ENCODE results near the gene ADAT3. TPM values are rescaled to one million over a fixed set of nuclear protein-coding genes. Genes with fewer than 3 reads are reported as not detected.

The ADAT3 gene
- total RNA-seq, 2 experiments from 2014 or later, result 7.9 to 16.4 TPM

GRCh38 chr19:1953441-1954094 lies 48.4 kb downstream of the ADAT3 start:
- Histone ChIP-seq H3K9me3 (ENCODE audit: low read length) (no peaks in the 10 kb centered on the region), H3K9me2 (ENCODE audit: insufficient read depth, low read length) (no peaks in the 10 kb centered on the region), H3K4me3 (ENCODE audit: low read depth, low read length, poor library complexity, severe bottlenecking) (no peak overlapping the region), H3K27ac (ENCODE audit: low read depth, low read length, poor library complexity, severe bottlenecking) (no peak overlapping the region), H3K4me1 (ENCODE audit: insufficient read depth, low read length, poor library complexity, severe bottlenecking) (no peaks in the 10 kb centered on the region), H3K79me2 (ENCODE audit: insufficient read depth, low read depth, low read length) (peaks cover 18% of the 10 kb centered on the region; the same call in 1 of the 2 replicates), H4K20me1 (ENCODE audit: insufficient read depth, low read length) (no peaks in the 10 kb centered on the region), H2AFZ (ENCODE audit: low read length) (no peak overlapping the region), H3K4me2 (ENCODE audit: low read length) (no peak overlapping the region), H3K36me3 (ENCODE audit: insufficient read depth, low read length) (peaks cover 35% of the 10 kb centered on the region)
- BruUV-seq (replicated peaks), result no TSS peak
- intact Hi-C loops (cut with micrococcal nuclease; ENCODE audit: unreplicated experiment), result no loop called here
- TF ChIP-seq EZH2phosphoT487 (IDR thresholded peaks at IDR 0.05; ENCODE audit: borderline replicate concordance, low read depth, low read length), result no peak
- no peak for DNase-seq (ENCODE audit: low spot score)
- CTCF ChIA-PET (ENCODE audit: unreplicated experiment), result no interaction called here
- POLR2A ChIA-PET, result no interaction called here

GRCh38 chr19:1954532-1954933 lies 49.3 kb downstream of the ADAT3 start:
- no TSS peak for BruUV-seq (replicated peaks)
- peaks cover 29% of the 10 kb centered on the region for H3K36me3 ChIP-seq (ENCODE audit: insufficient read depth, low read length)
- no peaks in the 10 kb centered on the region for H3K4me1 ChIP-seq (ENCODE audit: insufficient read depth, low read length, poor library complexity, severe bottlenecking)
- TF ChIP-seq EZH2phosphoT487 (IDR thresholded peaks at IDR 0.05; ENCODE audit: borderline replicate concordance, low read depth, low read length), result no peak
- TF ChIP-seq CTCF (conservative IDR thresholded peaks at IDR 0.05; ENCODE audit: low read length), result no peak
- H2AFZ ChIP-seq (ENCODE audit: low read length), result no peak overlapping the region
- H3K9me3 ChIP-seq (ENCODE audit: low read length), result no peaks in the 10 kb centered on the region
- POLR2A ChIA-PET, result no interaction called here
- no peak overlapping the region for H3K27ac ChIP-seq (ENCODE audit: low read depth, low read length, poor library complexity, severe bottlenecking)
- no peaks in the 10 kb centered on the region for H4K20me1 ChIP-seq (ENCODE audit: insufficient read depth, low read length)
- CTCF ChIA-PET (ENCODE audit: unreplicated experiment), result no interaction called here
- H3K9me2 ChIP-seq (ENCODE audit: insufficient read depth, low read length), result no peaks in the 10 kb centered on the region
- intact Hi-C loops (cut with micrococcal nuclease; ENCODE audit: unreplicated experiment), result no loop called here
- no peak overlapping the region for H3K4me2 ChIP-seq (ENCODE audit: low read length)
- no peak for DNase-seq (ENCODE audit: low spot score)
- peaks cover 16% of the 10 kb centered on the region; the same call in 1 of the 2 replicates for H3K79me2 ChIP-seq (ENCODE audit: insufficient read depth, low read depth, low read length)
- no peak overlapping the region for H3K4me3 ChIP-seq (ENCODE audit: low read depth, low read length, poor library complexity, severe bottlenecking)

- BruUV-seq (replicated peaks), result no TSS peak
- POLR2A ChIA-PET, result no interaction called here
- H3K36me3 ChIP-seq (ENCODE audit: insufficient read depth, low read length), result peaks cover 23% of the 10 kb centered on the region
- H3K9me3 ChIP-seq (ENCODE audit: low read length), result no peaks in the 10 kb centered on the region
- no peaks in the 10 kb centered on the region for H3K4me1 ChIP-seq (ENCODE audit: insufficient read depth, low read length, poor library complexity, severe bottlenecking)
- H4K20me1 ChIP-seq (ENCODE audit: insufficient read depth, low read length), result no peaks in the 10 kb centered on the region
- H3K4me2 ChIP-seq (ENCODE audit: low read length), result no peak overlapping the region
- CTCF ChIA-PET (ENCODE audit: unreplicated experiment), result no interaction called here
- intact Hi-C loops (cut with micrococcal nuclease; ENCODE audit: unreplicated experiment), result no loop called here
- H3K27ac ChIP-seq (ENCODE audit: low read depth, low read length, poor library complexity, severe bottlenecking), result no peak overlapping the region
- no peaks in the 10 kb centered on the region for H3K9me2 ChIP-seq (ENCODE audit: insufficient read depth, low read length)
- DNase-seq (ENCODE audit: low spot score), result no peak
- H3K79me2 ChIP-seq (ENCODE audit: insufficient read depth, low read depth, low read length), result peaks cover 10% of the 10 kb centered on the region; the same call in 1 of the 2 replicates
- TF ChIP-seq CTCF (conservative IDR thresholded peaks at IDR 0.05; ENCODE audit: low read length) (no peak), EZH2phosphoT487 (IDR thresholded peaks at IDR 0.05; ENCODE audit: borderline replicate concordance, low read depth, low read length) (no peak)
- H2AFZ ChIP-seq (ENCODE audit: low read length), result no peak overlapping the region
- no peak overlapping the region for H3K4me3 ChIP-seq (ENCODE audit: low read depth, low read length, poor library complexity, severe bottlenecking)
Measured at GRCh38 chr19:1955171-1956121, 50.2 kb downstream of the ADAT3 start.

Data from OCI-LY7 (cell line).